SKM-1 treated with dmso at 0.1 percent for 144 hours (cell line): Measurements from ENCODE around the gene RIN3.
"Not testable (repeated sequence)": the region's sequence is repeated elsewhere in the genome, so short reads cannot be mapped to it uniquely, and the experiment has no call there.

Source experiments
- DNase-seq: peaks from one replicate; lab custom pipeline; 2025; ENCODE audit not compliant: unreplicated experiment; lab: John Stamatoyannopoulos, UW

The RIN3 gene

GRCh38 chr14:92527721-92528120, 14.1 kb downstream of the RIN3 start:
- no peak for DNase-seq

GRCh38 chr14:92528486-92529100, 15.0 kb downstream of the RIN3 start:
- no peak for DNase-seq

GRCh38 chr14:92529903-92530302, 16.3 kb downstream of the RIN3 start:
- DNase-seq: no peak

- no peak for DNase-seq
These were observed 17.7 kb downstream of the RIN3 start for GRCh38 chr14:92531106-92531873.

- DNase-seq: no peak
These were observed 19.0 kb downstream of the RIN3 start for GRCh38 chr14:92532490-92533163.

- no peak for DNase-seq
These were observed 21.5 kb downstream of the RIN3 start for GRCh38 chr14:92534932-92535643.

GRCh38 chr14:92536231-92536630, 22.6 kb downstream of the RIN3 start:
- not testable (repeated sequence) for DNase-seq

GRCh38 chr14:92538412-92538985, 24.9 kb downstream of the RIN3 start:
- no peak for DNase-seq

GRCh38 chr14:92539419-92539818, 25.8 kb downstream of the RIN3 start:
- no peak for DNase-seq

- no peak for DNase-seq
These were observed 26.3 kb downstream of the RIN3 start for GRCh38 chr14:92539875-92540274.

GRCh38 chr14:92540472-92541048, 27.0 kb downstream of the RIN3 start:
- no peak for DNase-seq

GRCh38 chr14:92542766-92543554, 29.4 kb downstream of the RIN3 start:
- no peak for DNase-seq

- no peak for DNase-seq
These were observed 30.6 kb downstream of the RIN3 start for GRCh38 chr14:92544051-92544720.

GRCh38 chr14:92546347-92547053, 32.9 kb downstream of the RIN3 start:
- no peak for DNase-seq

GRCh38 chr14:92549105-92549858, 35.7 kb downstream of the RIN3 start:
- no peak for DNase-seq

- DNase-seq: no peak
These were observed 36.3 kb downstream of the RIN3 start for GRCh38 chr14:92549859-92550230.

- no peak for DNase-seq
These were observed 37.7 kb downstream of the RIN3 start for GRCh38 chr14:92551044-92551841.
